Spleen (tissue), 11 donors: ENCODE results near the gene QSOX1. TPM values are rescaled to one million over a fixed set of nuclear protein-coding genes. Genes with fewer than 3 reads are reported as not detected.
A peak's percentile ranks its signal among the peaks of the same experiment; 100 is the strongest.

Experiments used
- DNase-seq: peaks from one replicate; pipeline ENCODE4 v3.0.0-alpha.2; 2020
- H3K27ac ChIP-seq, 8 donors: fragments of 200-600 bp; sonication (generic) in 7 of 8; 1 replicate in 4 of 8; 2 replicates in 4 of 8; pipeline versions ENCODE4 v1.5.0 to v1.8.0; 2016 to 2021; ENCODE audit warnings: inconsistent platforms in 4 of 8, mild to moderate bottlenecking in 4 of 8, moderate library complexity in 1 of 8
- H3K27me3 ChIP-seq, 7 donors: fragments of 200-600 bp; sonication (generic) in 6 of 7; replicated peaks in 1 of 7; 1 replicate in 4 of 7; 2 replicates in 3 of 7; pipeline versions ENCODE4 v1.5.0 to v1.8.0; 2016 to 2021; ENCODE audit warnings: inconsistent platforms in 3 of 7, mild to moderate bottlenecking in 1 of 7
- H3K36me3 ChIP-seq, 6 donors: fragments of 200-600 bp; sonication (generic) in 5 of 6; 1 replicate in 4 of 6; 2 replicates in 2 of 6; pipeline versions ENCODE4 v1.5.0 to v1.8.0; 2016 to 2021; ENCODE audit warnings: inconsistent platforms in 2 of 6
- H3K4me1 ChIP-seq, 6 donors: fragments of 200-600 bp; sonication (generic) in 5 of 6; 1 replicate in 3 of 6; 2 replicates in 3 of 6; pipeline versions ENCODE4 v1.5.0 to v1.8.0; 2016 to 2021; ENCODE audit warnings: inconsistent platforms in 3 of 6
- H3K4me3 ChIP-seq, 8 donors: fragments of 200-600 bp; sonication (generic) in 7 of 8; 1 replicate in 4 of 8; 2 replicates in 4 of 8; pipeline versions ENCODE4 v1.5.0 to v1.8.0; 2016 to 2021; ENCODE audit warnings: inconsistent platforms in 4 of 8, mild to moderate bottlenecking in 4 of 8, moderate library complexity in 2 of 8
- H3K9me3 ChIP-seq, 8 donors: fragments of 200-600 bp; sonication (generic) in 7 of 8; 1 replicate in 4 of 8; 2 replicates in 4 of 8; pipeline versions ENCODE4 v1.5.0 to v1.8.0; 2016 to 2021; ENCODE audit warnings: inconsistent platforms in 4 of 8
- POLR2A ChIP-seq, 3 donors: fragments of 450-650 bp; IDR thresholded peaks; one replicate each; pipeline ENCODE4 v1.5.1; 2017; ENCODE audit warnings: antibody characterized with exemption in 3 of 3, mild to moderate bottlenecking in 1 of 3
- POLR2AphosphoS5 ChIP-seq, 3 donors: sonication (generic); formaldehyde crosslinking; IDR thresholded peaks; one replicate each; pipeline ENCODE4 v1.5.1; 2017; ENCODE audit warnings: antibody characterized with exemption in 3 of 3
- WGBS, 5 donors: extraction: QIAGEN DNeasy Blood & Tissue Kit in 3 of 5; methylation state at CpG; one replicate each; pipeline versions ENCODE4 v1.1.5 to v1.1.7; 2013 to 2018; 5-methylcytosine and 5-hydroxymethylcytosine counted together
- intact Hi-C: fragments of 100-400 bp; cut with DNase I; formaldehyde crosslinking; loops from one replicate; pipeline ENCODE4 v1.15.0; 2023; ENCODE audit warnings: low total_unique reads
- polyA plus RNA-seq, 3 donors: library from polyadenylated mRNA; stranded (reverse); fragments of 200-250 nt; gene quantifications; one replicate each; pipeline ENCODE4 v1.2.1, GENCODE V29; 2013
- total RNA-seq, 7 donors: library from RNA; depleted of rRNA in 3 of 7; stranded (reverse); fragments of >200 nt in 3 of 7; fragmentation: NEBNext Ultra II Directional in 4 of 7; extraction: Animal tissue kit (Norgen Biotek cat#: 25700) in 4 of 7; gene quantifications; one replicate each; pipeline versions ENCODE4 v1.1.0 to v1.2.1, GENCODE V29; 2016 to 2021
- TF ChIP-seq, protein P1 (sequence below), 11 experiments: fragments of 200-600 bp in 7 of 11; fragments of 450-650 bp in 4 of 11; sonication (generic) in 4 of 11; IDR thresholded peaks in 8 of 11; conservative IDR thresholded peaks in 3 of 11; 1 replicate in 7 of 11; 2 replicates in 4 of 11; pipeline versions ENCODE4 v1.4.0 to v1.8.0; 2016 to 2021; ENCODE audit warnings: antibody characterized with exemption in 11 of 11, inconsistent platforms in 4 of 11, mild to moderate bottlenecking in 1 of 11
- donor health status: healthy with polysubstance abuse.
- donor health status: DM: no; HTN: no; CAD: no; lungs with moderate emphysema.
- donor health status: DM: no; HTN: no; CAD: no.
- donor health status: Bipolar disorder and iron deficiency.
- donor health status: healthy.
- donor health status: DM: no; HTN: no; CAD: no.
- donor health status: DM: yes; HTN: yes; CAD: no.

QSOX1 gene
- total and polyA plus RNA-seq, 10 donors = 35.2 to 78.9 (median 56.5) TPM

GRCh38 chr1:180185281-180185680, 30.6 kb downstream of the QSOX1 start:
- WGBS, 5 donors = 82 to 96% (median 85%) methylated on average over 4 to 5 of the region's 5 CpGs
- Histone ChIP-seq H3K4me1 (peaks cover 0 to 32% (median 13%) of the 10 kb centered on the region in 6 donors), H3K27me3 (no peaks in the 10 kb centered on the region), H3K4me3 (no peak overlapping the region), H3K27ac (no peak overlapping the region), H3K36me3 (peaks cover 0 to 100% (median 66%) of the 10 kb centered on the region in 6 donors), H3K9me3 (no peaks in the 10 kb centered on the region)
- intact Hi-C loops = loop anchor here (5.0 to 10.0 kb wide), 2 partner anchors 232 to 290 kb away; no protein-coding TSS in a partner anchor
- peak; percentile 36 for DNase-seq
- TF ChIP-seq POLR2A (IDR thresholded peaks at IDR 0.05) = no peak
- TF ChIP-seq POLR2AphosphoS5 (IDR thresholded peaks at IDR 0.05) = no peak
- TF ChIP-seq, protein P1, sequence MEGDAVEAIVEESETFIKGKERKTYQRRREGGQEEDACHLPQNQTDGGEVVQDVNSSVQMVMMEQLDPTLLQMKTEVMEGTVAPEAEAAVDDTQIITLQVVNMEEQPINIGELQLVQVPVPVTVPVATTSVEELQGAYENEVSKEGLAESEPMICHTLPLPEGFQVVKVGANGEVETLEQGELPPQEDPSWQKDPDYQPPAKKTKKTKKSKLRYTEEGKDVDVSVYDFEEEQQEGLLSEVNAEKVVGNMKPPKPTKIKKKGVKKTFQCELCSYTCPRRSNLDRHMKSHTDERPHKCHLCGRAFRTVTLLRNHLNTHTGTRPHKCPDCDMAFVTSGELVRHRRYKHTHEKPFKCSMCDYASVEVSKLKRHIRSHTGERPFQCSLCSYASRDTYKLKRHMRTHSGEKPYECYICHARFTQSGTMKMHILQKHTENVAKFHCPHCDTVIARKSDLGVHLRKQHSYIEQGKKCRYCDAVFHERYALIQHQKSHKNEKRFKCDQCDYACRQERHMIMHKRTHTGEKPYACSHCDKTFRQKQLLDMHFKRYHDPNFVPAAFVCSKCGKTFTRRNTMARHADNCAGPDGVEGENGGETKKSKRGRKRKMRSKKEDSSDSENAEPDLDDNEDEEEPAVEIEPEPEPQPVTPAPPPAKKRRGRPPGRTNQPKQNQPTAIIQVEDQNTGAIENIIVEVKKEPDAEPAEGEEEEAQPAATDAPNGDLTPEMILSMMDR (IDR thresholded peaks at IDR 0.05 in 8 of 11, conservative IDR thresholded peaks at IDR 0.05 in 3 of 11) = no peak

GRCh38 chr1:180185971-180186645, 31.4 kb downstream of the QSOX1 start:
- intact Hi-C loops = loop anchor here (5.0 to 10.0 kb wide), 2 partner anchors 231 to 289 kb away; no protein-coding TSS in a partner anchor

GRCh38 chr1:180186831-180187230, 32.2 kb downstream of the QSOX1 start:
- no peak overlapping the region for H3K4me3 ChIP-seq
- no peak for DNase-seq
- no peaks in the 10 kb centered on the region for H3K9me3 ChIP-seq
- H3K36me3 ChIP-seq = peaks cover 0 to 100% (median 79%) of the 10 kb centered on the region in 6 donors
- peak; percentile 60 to 80 (median 75) for TF ChIP-seq POLR2AphosphoS5 (IDR thresholded peaks at IDR 0.05)
- TF ChIP-seq, protein P1 (IDR thresholded peaks at IDR 0.05 in 8 of 11, conservative IDR thresholded peaks at IDR 0.05 in 3 of 11) = no peak
- peaks cover 0 to 47% (median 13%) of the 10 kb centered on the region in 6 donors for H3K4me1 ChIP-seq
- H3K27ac ChIP-seq = peak overlapping the region in 6 of 8 donors; percentile 3 to 69 (median 52)
- intact Hi-C loops = loop anchor here (5.0 to 10.0 kb wide), 2 partner anchors 230 to 288 kb away; no protein-coding TSS in a partner anchor
- WGBS, 5 donors = 52 to 68% (median 57%) methylated on average over 2 to 8 of the region's 8 CpGs
- no peaks in the 10 kb centered on the region for H3K27me3 ChIP-seq

More at GRCh38 chr1:180185971-180186645, 31.4 kb downstream of the QSOX1 start:
- 78 to 91% (median 81%) methylated on average over 6 to 9 of the region's 9 CpGs for WGBS, 5 donors
- TF ChIP-seq POLR2AphosphoS5 (IDR thresholded peaks at IDR 0.05) (peak in 1 of 3 donors; percentile 5), POLR2A (IDR thresholded peaks at IDR 0.05) (no peak)
- TF ChIP-seq, protein P1 (IDR thresholded peaks at IDR 0.05 in 8 of 11, conservative IDR thresholded peaks at IDR 0.05 in 3 of 11) = no peak
- peaks cover 0 to 100% (median 74%) of the 10 kb centered on the region in 6 donors for H3K36me3 ChIP-seq
- DNase-seq = peak; percentile 69
- H3K9me3 ChIP-seq = no peaks in the 10 kb centered on the region
- H3K4me1 ChIP-seq = peaks cover 0 to 40% (median 13%) of the 10 kb centered on the region in 6 donors
- peak overlapping the region in 6 of 8 donors; percentile 3 to 69 (median 52) for H3K27ac ChIP-seq
- no peak overlapping the region for H3K4me3 ChIP-seq
- no peaks in the 10 kb centered on the region for H3K27me3 ChIP-seq

DNA sequence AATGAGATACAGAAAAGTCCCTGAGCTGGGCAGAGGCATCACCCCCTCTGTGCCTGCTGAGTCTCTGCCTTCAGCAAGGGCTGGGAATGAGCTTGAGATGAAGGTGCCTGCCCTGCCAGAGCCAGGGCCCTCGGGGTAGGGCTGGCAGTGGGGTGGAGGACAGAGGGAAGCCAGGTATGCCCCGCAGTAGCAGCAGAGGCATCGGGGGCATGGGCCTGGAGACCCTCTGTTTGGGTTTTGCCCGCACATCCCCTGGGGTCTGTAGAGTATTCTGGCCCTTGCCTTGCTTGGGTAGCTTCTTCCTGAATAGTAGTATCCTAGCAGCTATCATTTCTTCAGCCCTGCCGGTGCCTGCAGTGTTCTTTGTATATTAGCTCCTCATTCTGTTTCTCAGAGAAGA, 33.0 kb downstream of the QSOX1 start:
- no peak for DNase-seq
- Histone ChIP-seq H3K4me1 (peaks cover 0 to 55% (median 13%) of the 10 kb centered on the region in 6 donors), H3K4me3 (no peak overlapping the region), H3K9me3 (no peaks in the 10 kb centered on the region), H3K27ac (peak overlapping the region in 4 of 8 donors; percentile 49 to 69 (median 52)), H3K27me3 (no peaks in the 10 kb centered on the region), H3K36me3 (peaks cover 0 to 100% (median 72%) of the 10 kb centered on the region in 6 donors)
- 86 to 95% (median 93%) methylated on average over 5 of the region's 5 CpGs for WGBS, 5 donors
- TF ChIP-seq POLR2AphosphoS5 (IDR thresholded peaks at IDR 0.05) (no peak), POLR2A (IDR thresholded peaks at IDR 0.05) (no peak)
- TF ChIP-seq, protein P1 (IDR thresholded peaks at IDR 0.05 in 8 of 11, conservative IDR thresholded peaks at IDR 0.05 in 3 of 11) = no peak
- intact Hi-C loops = loop anchor here (5.0 to 10.0 kb wide), 2 partner anchors 230 to 287 kb away; no protein-coding TSS in a partner anchor
